ENCODE measurements around the gene IL4I1.

Gene IL4I1

GRCh38 chr19:49924004-49924880, 27.6 kb upstream of the IL4I1 start:
- Histone ChIP-seq H3K4me1 (ENCODE audit: control insufficient read depth, insufficient read depth, low read length, unreplicated experiment) (peaks cover 28% of the 10 kb centered on the region), H3K27ac (ENCODE audit: low read depth, low read length) (no peak overlapping the region), H3K79me2 (ENCODE audit: control insufficient read depth, insufficient read depth, low read length, unreplicated experiment) (peaks cover 87% of the 10 kb centered on the region), H2AFZ (ENCODE audit: low read length, unreplicated experiment) (no peak overlapping the region), H3K4me3 (ENCODE audit: low read depth, low read length) (no peak overlapping the region), H3K36me3 (ENCODE audit: insufficient read depth, low read length) (peaks cover 11% of the 10 kb centered on the region; the same call in 1 of the 2 replicates), H3K27me3 (ENCODE audit: insufficient read depth, low read length) (no peaks in the 10 kb centered on the region)

DNA sequence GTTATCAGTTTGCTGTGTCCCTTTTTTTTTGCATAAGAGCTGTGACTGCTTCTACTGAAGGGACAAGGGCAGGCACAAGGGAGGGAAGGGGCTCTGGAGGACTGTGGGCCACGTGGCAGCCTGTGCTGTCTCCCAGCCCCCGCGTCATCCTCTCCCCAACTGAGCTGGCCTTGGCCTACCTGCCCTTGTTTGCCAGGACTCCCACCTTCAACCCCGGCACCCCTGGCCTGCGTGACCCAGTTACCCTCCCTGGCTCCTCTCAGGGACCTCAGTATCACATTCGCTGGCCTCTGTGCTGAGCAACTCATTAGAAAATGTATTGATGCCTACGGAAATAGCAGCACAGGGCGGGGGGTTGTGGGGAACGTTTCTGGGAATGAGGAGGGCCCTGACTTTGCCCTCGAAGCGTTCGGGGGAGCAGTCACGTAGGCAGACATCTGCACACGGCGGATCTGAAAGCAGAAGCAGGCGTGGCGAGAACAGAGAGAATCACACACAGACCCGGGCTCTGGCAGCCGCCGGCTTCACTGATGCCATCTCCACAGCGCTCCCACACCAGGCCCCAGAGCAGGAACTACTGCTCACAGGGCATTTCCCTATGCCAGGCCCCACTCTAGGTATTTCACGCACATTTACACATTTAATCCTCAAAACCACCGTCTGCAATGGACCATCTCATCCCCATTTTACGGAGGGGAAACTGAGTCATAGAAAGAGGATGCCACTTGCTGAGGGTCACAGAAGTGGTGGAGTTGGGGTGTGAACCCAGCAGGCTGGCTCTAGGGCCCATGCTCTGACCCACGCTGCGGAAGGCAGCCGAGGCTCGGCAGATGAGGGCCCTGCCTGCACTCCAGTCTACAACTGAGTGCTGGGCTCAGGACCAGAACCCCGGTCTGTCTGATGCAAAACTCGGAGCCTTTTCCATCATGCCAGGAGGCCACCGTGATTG, 26.6 kb upstream of the IL4I1 start:
- H2AFZ ChIP-seq (ENCODE audit: low read length, unreplicated experiment), result no peak overlapping the region
- no peak overlapping the region for H3K4me3 ChIP-seq (ENCODE audit: low read depth, low read length)
- H3K36me3 ChIP-seq (ENCODE audit: insufficient read depth, low read length), result peaks cover 11% of the 10 kb centered on the region; the same call in 1 of the 2 replicates
- H3K79me2 ChIP-seq (ENCODE audit: control insufficient read depth, insufficient read depth, low read length, unreplicated experiment), result peaks cover 85% of the 10 kb centered on the region
- peaks cover 28% of the 10 kb centered on the region for H3K4me1 ChIP-seq (ENCODE audit: control insufficient read depth, insufficient read depth, low read length, unreplicated experiment)
- H3K27me3 ChIP-seq (ENCODE audit: insufficient read depth, low read length), result no peaks in the 10 kb centered on the region
- H3K27ac ChIP-seq (ENCODE audit: low read depth, low read length), result no peak overlapping the region

- Histone ChIP-seq H3K4me1 (ENCODE audit: control insufficient read depth, insufficient read depth, low read length, unreplicated experiment) (peaks cover 19% of the 10 kb centered on the region), H3K27me3 (ENCODE audit: insufficient read depth, low read length) (no peaks in the 10 kb centered on the region), H3K36me3 (ENCODE audit: insufficient read depth, low read length) (peaks cover 5% of the 10 kb centered on the region; the same call in 1 of the 2 replicates), H3K27ac (ENCODE audit: low read depth, low read length) (peak overlapping the region; percentile 61; the same call in 1 of the 2 replicates), H3K79me2 (ENCODE audit: control insufficient read depth, insufficient read depth, low read length, unreplicated experiment) (peaks cover 80% of the 10 kb centered on the region), H3K4me3 (ENCODE audit: low read depth, low read length) (no peak overlapping the region), H2AFZ (ENCODE audit: low read length, unreplicated experiment) (no peak overlapping the region)
Measured at GRCh38 chr19:49921871-49922795, 25.4 kb upstream of the IL4I1 start.

GRCh38 chr19:49920624-49921363, 24.1 kb upstream of the IL4I1 start:
- Histone ChIP-seq H2AFZ (ENCODE audit: low read length, unreplicated experiment) (no peak overlapping the region), H3K4me1 (ENCODE audit: control insufficient read depth, insufficient read depth, low read length, unreplicated experiment) (peaks cover 17% of the 10 kb centered on the region), H3K36me3 (ENCODE audit: insufficient read depth, low read length) (peaks cover 4% of the 10 kb centered on the region; the same call in 1 of the 2 replicates), H3K27me3 (ENCODE audit: insufficient read depth, low read length) (no peaks in the 10 kb centered on the region), H3K4me3 (ENCODE audit: low read depth, low read length) (no peak overlapping the region), H3K79me2 (ENCODE audit: control insufficient read depth, insufficient read depth, low read length, unreplicated experiment) (peaks cover 78% of the 10 kb centered on the region), H3K27ac (ENCODE audit: low read depth, low read length) (no peak overlapping the region)

GRCh38 chr19:49918089-49918488, 21.4 kb upstream of the IL4I1 start:
- peaks cover 12% of the 10 kb centered on the region for H3K4me1 ChIP-seq (ENCODE audit: control insufficient read depth, insufficient read depth, low read length, unreplicated experiment)
- H3K4me3 ChIP-seq (ENCODE audit: low read depth, low read length), result no peak overlapping the region
- no peak overlapping the region for H2AFZ ChIP-seq (ENCODE audit: low read length, unreplicated experiment)
- H3K27me3 ChIP-seq (ENCODE audit: insufficient read depth, low read length), result no peaks in the 10 kb centered on the region
- H3K79me2 ChIP-seq (ENCODE audit: control insufficient read depth, insufficient read depth, low read length, unreplicated experiment), result peaks cover 60% of the 10 kb centered on the region
- no peaks in the 10 kb centered on the region for H3K36me3 ChIP-seq (ENCODE audit: insufficient read depth, low read length)
- H3K27ac ChIP-seq (ENCODE audit: low read depth, low read length), result no peak overlapping the region

GRCh38 chr19:49916839-49917733, 20.4 kb upstream of the IL4I1 start:
- Histone ChIP-seq H3K36me3 (ENCODE audit: insufficient read depth, low read length) (no peaks in the 10 kb centered on the region), H3K4me1 (ENCODE audit: control insufficient read depth, insufficient read depth, low read length, unreplicated experiment) (peaks cover 3% of the 10 kb centered on the region), H3K27me3 (ENCODE audit: insufficient read depth, low read length) (no peaks in the 10 kb centered on the region), H3K79me2 (ENCODE audit: control insufficient read depth, insufficient read depth, low read length, unreplicated experiment) (peaks cover 52% of the 10 kb centered on the region), H3K4me3 (ENCODE audit: low read depth, low read length) (no peak overlapping the region), H2AFZ (ENCODE audit: low read length, unreplicated experiment) (no peak overlapping the region), H3K27ac (ENCODE audit: low read depth, low read length) (no peak overlapping the region)

DNA sequence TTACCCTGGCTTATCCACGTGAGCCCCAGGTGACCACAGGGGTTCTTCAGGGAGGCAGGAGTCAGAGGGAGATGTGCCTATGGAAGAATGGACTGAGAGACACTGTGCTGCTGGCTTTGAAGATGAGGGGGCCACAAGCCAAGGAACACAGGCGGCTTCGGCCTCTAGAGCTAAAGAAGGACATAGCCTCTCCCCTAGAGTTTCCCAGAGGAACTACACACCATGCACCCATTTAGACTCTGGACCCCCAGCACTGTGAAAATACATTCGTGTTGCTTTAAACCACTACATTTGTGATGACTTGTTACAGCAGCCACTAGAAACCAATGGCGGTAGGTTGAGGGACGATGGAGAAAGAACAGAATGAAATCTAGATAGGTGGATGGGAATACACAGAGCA, 18.6 kb upstream of the IL4I1 start:
- peaks cover 4% of the 10 kb centered on the region for H3K4me1 ChIP-seq (ENCODE audit: control insufficient read depth, insufficient read depth, low read length, unreplicated experiment)
- H3K27ac ChIP-seq (ENCODE audit: low read depth, low read length), result no peak overlapping the region
- no peak overlapping the region for H2AFZ ChIP-seq (ENCODE audit: low read length, unreplicated experiment)
- no peaks in the 10 kb centered on the region for H3K36me3 ChIP-seq (ENCODE audit: insufficient read depth, low read length)
- peaks cover 38% of the 10 kb centered on the region for H3K79me2 ChIP-seq (ENCODE audit: control insufficient read depth, insufficient read depth, low read length, unreplicated experiment)
- H3K4me3 ChIP-seq (ENCODE audit: low read depth, low read length), result no peak overlapping the region
- H3K27me3 ChIP-seq (ENCODE audit: insufficient read depth, low read length), result no peaks in the 10 kb centered on the region

DNA sequence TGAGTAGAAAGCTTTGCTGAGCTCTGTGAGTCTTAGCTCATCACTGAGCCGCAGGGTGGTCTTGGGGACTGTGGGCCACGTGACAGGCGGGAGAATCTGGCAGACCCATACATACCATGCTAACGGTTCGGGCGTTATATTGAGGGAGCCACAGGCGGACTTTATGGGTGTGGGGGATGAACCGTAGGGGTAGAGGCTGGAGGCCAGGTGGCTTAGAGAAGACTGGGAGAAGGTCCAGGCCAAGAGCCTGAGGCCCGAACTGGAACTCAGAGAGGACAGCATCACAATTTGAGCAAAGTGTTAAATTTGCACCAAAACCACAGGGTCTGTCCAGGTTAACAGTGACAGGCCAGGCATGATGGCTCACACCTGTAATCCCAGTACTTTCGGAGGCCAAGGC, 17.0 kb upstream of the IL4I1 start:
- Histone ChIP-seq H3K4me1 (ENCODE audit: control insufficient read depth, insufficient read depth, low read length, unreplicated experiment) (peaks cover 4% of the 10 kb centered on the region), H3K79me2 (ENCODE audit: control insufficient read depth, insufficient read depth, low read length, unreplicated experiment) (peaks cover 27% of the 10 kb centered on the region), H3K4me3 (ENCODE audit: low read depth, low read length) (no peak overlapping the region), H3K27ac (ENCODE audit: low read depth, low read length) (no peak overlapping the region), H3K27me3 (ENCODE audit: insufficient read depth, low read length) (no peaks in the 10 kb centered on the region), H3K36me3 (ENCODE audit: insufficient read depth, low read length) (no peaks in the 10 kb centered on the region), H2AFZ (ENCODE audit: low read length, unreplicated experiment) (no peak overlapping the region)
